Fibroblast of lung (primary cell): ENCODE results near the gene GABBR1.

Experiments
- EZH2 ChIP-seq: IDR thresholded peaks from 2 replicates; pipeline ENCODE4 v1.5.1; 2012; ENCODE audit warnings: low read length, control low read depth, mild to moderate bottlenecking; ENCODE audit errors: missing control alignments
- TF ChIP-seq, protein P1 (sequence below), 2 donors: IDR thresholded peaks in 1 of 2; conservative IDR thresholded peaks in 1 of 2; 1 replicate in 1 of 2; 2 replicates in 1 of 2; pipeline ENCODE4 v1.5.1; 2011 to 2012; ENCODE audit warnings: low read length in 2 of 2, control low read depth in 1 of 2, inconsistent platforms in 1 of 2, low read depth in 1 of 2, mild to moderate bottlenecking in 1 of 2

GRCh38 chr6:29566856-29567255, 66.1 kb downstream of the GABBR1 start:
- TF ChIP-seq EZH2, result no peak
- TF ChIP-seq, protein P1, sequence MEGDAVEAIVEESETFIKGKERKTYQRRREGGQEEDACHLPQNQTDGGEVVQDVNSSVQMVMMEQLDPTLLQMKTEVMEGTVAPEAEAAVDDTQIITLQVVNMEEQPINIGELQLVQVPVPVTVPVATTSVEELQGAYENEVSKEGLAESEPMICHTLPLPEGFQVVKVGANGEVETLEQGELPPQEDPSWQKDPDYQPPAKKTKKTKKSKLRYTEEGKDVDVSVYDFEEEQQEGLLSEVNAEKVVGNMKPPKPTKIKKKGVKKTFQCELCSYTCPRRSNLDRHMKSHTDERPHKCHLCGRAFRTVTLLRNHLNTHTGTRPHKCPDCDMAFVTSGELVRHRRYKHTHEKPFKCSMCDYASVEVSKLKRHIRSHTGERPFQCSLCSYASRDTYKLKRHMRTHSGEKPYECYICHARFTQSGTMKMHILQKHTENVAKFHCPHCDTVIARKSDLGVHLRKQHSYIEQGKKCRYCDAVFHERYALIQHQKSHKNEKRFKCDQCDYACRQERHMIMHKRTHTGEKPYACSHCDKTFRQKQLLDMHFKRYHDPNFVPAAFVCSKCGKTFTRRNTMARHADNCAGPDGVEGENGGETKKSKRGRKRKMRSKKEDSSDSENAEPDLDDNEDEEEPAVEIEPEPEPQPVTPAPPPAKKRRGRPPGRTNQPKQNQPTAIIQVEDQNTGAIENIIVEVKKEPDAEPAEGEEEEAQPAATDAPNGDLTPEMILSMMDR (conservative IDR thresholded peaks at IDR 0.05 in 1 of 2, IDR thresholded peaks at IDR 0.05 in 1 of 2; ENCODE audit: low read depth in 1 of 2, low read length in 2 of 2), result no peak
